B cell (primary cell): ENCODE data around the gene GRB10.

ENCODE experiments used
- CTCF ChIP-seq: fragments of 200-600 bp; IDR thresholded peaks from one replicate; pipeline ENCODE4 v1.8.0; 2022; ENCODE audit warnings: antibody characterized with exemption, mild to moderate bottlenecking
- EZH2 ChIP-seq: IDR thresholded peaks from 2 replicates; pipeline ENCODE4 v1.6.1; 2012; ENCODE audit warnings: borderline replicate concordance, low read depth, mild to moderate bottlenecking, moderate library complexity, low read length; ENCODE audit not compliant: insufficient read depth, poor library complexity, severe bottlenecking

- TF ChIP-seq CTCF (no peak), EZH2 (no peak)
Observed at GRCh38 chr7:50674896-50675835, 107.5 kb downstream of the GRB10 start.
